Parathyroid adenoma (tissue), 2 donors: Measurements from ENCODE around the gene C3orf18.
A peak's percentile ranks its signal among the peaks of the same experiment; 100 is the strongest.

Experiments
- H2AFZ ChIP-seq: fragments of 300-600 bp; sonication (generic); one replicate; pipeline ENCODE4 v1.7.0; 2017; ENCODE audit warnings: antibody characterized with exemption, mild to moderate bottlenecking
- H3K27ac ChIP-seq: fragments of 300-600 bp; sonication (generic); one replicate; pipeline ENCODE4 v1.7.0; 2017
- H3K27me3 ChIP-seq: fragments of 300-600 bp; sonication (generic); one replicate; pipeline ENCODE4 v1.7.0; 2017; ENCODE audit warnings: low read length; ENCODE audit not compliant: control insufficient read depth, insufficient read depth
- H3K36me3 ChIP-seq: fragments of 300-600 bp; sonication (generic); one replicate; pipeline ENCODE4 v1.7.0; 2017; ENCODE audit warnings: low read length; ENCODE audit not compliant: control insufficient read depth, insufficient read depth
- H3K4me1 ChIP-seq: fragments of 300-600 bp; sonication (generic); one replicate; pipeline ENCODE4 v1.7.0; 2017; ENCODE audit warnings: control low read depth
- H3K4me2 ChIP-seq: fragments of 300-600 bp; sonication (generic); one replicate; pipeline ENCODE4 v1.7.0; 2017; ENCODE audit warnings: low read length
- H3K4me3 ChIP-seq: fragments of 300-600 bp; sonication (generic); one replicate; pipeline ENCODE4 v1.7.0; 2017; ENCODE audit warnings: low read depth, low read length
- H3K79me2 ChIP-seq: fragments of 300-600 bp; sonication (generic); one replicate; pipeline ENCODE4 v1.7.0; 2017; ENCODE audit warnings: control low read depth
- H3K9ac ChIP-seq: fragments of 300-600 bp; sonication (generic); one replicate; pipeline ENCODE4 v1.7.0; 2017; ENCODE audit warnings: mild to moderate bottlenecking
- H3K9me3 ChIP-seq: fragments of 300-600 bp; sonication (generic); one replicate; pipeline ENCODE4 v1.7.0; 2017; ENCODE audit warnings: low read length; ENCODE audit not compliant: control insufficient read depth
- CTCF ChIP-seq: fragments of 300-600 bp; sonication (generic); IDR thresholded peaks from one replicate; pipeline ENCODE4 v1.7.0; 2017; ENCODE audit warnings: antibody characterized with exemption, mild to moderate bottlenecking
- donor health status: primary hyperparathyroidism.

The C3orf18 gene

DNA sequence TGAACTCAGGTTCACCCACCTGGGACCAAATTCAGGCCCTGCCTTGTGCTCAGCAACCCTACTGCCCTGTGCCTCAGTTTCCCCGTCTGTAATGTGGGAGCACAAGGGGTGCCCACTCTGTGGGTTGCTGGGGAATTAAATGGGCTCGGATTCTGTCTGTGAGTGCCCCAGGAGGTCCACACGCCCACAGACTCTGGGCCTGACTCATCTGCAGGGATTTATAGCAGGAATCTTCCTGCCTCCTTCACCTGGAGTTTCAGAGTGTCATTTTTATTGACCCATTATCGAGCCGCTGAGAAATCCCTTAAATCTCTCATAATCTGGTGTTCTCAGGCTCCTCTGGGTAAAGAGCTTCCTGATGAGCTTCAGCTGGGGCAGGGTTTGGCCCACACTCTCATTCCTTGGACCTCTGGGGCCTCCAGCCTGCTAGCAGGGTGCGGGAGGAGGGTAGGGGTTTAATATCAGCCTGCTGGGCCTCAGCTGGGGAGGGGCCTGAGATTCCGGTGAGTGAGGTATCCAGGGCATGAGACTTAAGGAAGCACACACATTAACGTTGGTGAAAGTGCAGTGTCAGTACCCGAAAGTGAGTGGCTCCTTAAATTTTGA lies 16.4 kb downstream of the C3orf18 start:
- Histone ChIP-seq H3K9me3 (no peaks in the 10 kb centered on the region), H2AFZ (peak overlapping the region; percentile 82), H3K4me2 (no peak overlapping the region), H3K79me2 (no peaks in the 10 kb centered on the region), H3K4me1 (peaks cover 8% of the 10 kb centered on the region), H3K36me3 (no peaks in the 10 kb centered on the region), H3K27me3 (no peaks in the 10 kb centered on the region), H3K4me3 (no peak overlapping the region), H3K27ac (peak overlapping the region; percentile 69), H3K9ac (no peak overlapping the region)
- TF ChIP-seq CTCF: no peak

- Histone ChIP-seq H3K27me3 (no peaks in the 10 kb centered on the region), H3K79me2 (no peaks in the 10 kb centered on the region), H3K27ac (peak overlapping the region; percentile 69), H2AFZ (peak overlapping the region; percentile 82), H3K9ac (no peak overlapping the region), H3K4me2 (no peak overlapping the region), H3K9me3 (no peaks in the 10 kb centered on the region), H3K36me3 (no peaks in the 10 kb centered on the region), H3K4me1 (peaks cover 8% of the 10 kb centered on the region), H3K4me3 (no peak overlapping the region)
- TF ChIP-seq CTCF: peak; percentile 42
These were observed 17.3 kb downstream of the C3orf18 start for GRCh38 chr3:50550079-50550736.

GRCh38 chr3:50549226-50549625 lies 18.3 kb downstream of the C3orf18 start:
- no peak for TF ChIP-seq CTCF
- Histone ChIP-seq H3K4me2 (no peak overlapping the region), H3K27ac (no peak overlapping the region), H3K79me2 (no peaks in the 10 kb centered on the region), H3K4me1 (peaks cover 8% of the 10 kb centered on the region), H3K4me3 (no peak overlapping the region), H2AFZ (no peak overlapping the region), H3K9me3 (no peaks in the 10 kb centered on the region), H3K9ac (no peak overlapping the region), H3K36me3 (no peaks in the 10 kb centered on the region), H3K27me3 (no peaks in the 10 kb centered on the region)

DNA sequence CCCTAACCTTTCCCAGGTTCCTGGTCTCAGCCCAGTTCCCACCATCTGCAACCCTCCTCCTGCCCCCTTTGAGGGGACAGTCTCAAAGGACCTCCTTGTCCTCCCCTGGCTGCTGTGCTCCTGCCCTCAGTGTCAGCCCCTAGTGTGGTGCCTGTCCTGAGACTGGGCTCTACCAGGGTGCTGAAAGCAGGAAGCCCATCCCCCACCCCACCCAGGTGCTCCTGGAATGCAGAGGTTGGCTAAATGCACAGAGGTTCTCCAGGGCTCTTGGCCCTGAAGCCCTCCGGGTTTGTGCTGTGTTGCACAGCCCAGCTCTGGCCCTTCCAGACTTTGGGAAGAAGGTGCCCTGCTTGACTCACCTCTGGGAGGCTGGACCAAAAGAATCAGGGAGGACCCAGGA lies 21.8 kb downstream of the C3orf18 start:
- Histone ChIP-seq H3K79me2 (no peaks in the 10 kb centered on the region), H3K27ac (no peak overlapping the region), H3K36me3 (no peaks in the 10 kb centered on the region), H3K9me3 (no peaks in the 10 kb centered on the region), H2AFZ (no peak overlapping the region), H3K27me3 (no peaks in the 10 kb centered on the region), H3K4me3 (no peak overlapping the region), H3K9ac (no peak overlapping the region), H3K4me1 (peaks cover 4% of the 10 kb centered on the region), H3K4me2 (no peak overlapping the region)
- TF ChIP-seq CTCF: no peak
